Coronary artery (tissue), 2 donors: ENCODE results near the gene BRF1.

ENCODE experiments used
- DNase-seq: peaks from one replicate; pipeline ENCODE4 v3.0.0-alpha.2; 2017; ENCODE audit warnings: low spot score
- H3K27ac ChIP-seq, 2 donors: fragments of 200-600 bp; sonication (generic); one replicate each; pipeline ENCODE4 v1.5.1; 2016 to 2019
- H3K4me3 ChIP-seq: fragments of 200-600 bp; sonication (generic); 2 replicates; pipeline ENCODE4 v1.5.1; 2016; ENCODE audit warnings: mild to moderate bottlenecking, moderate library complexity
- TF ChIP-seq, protein P1 (sequence below): fragments of 200-600 bp; sonication (generic); IDR thresholded peaks from one replicate; pipeline ENCODE4 v1.5.1; 2019; ENCODE audit warnings: antibody characterized with exemption

The BRF1 gene

DNA sequence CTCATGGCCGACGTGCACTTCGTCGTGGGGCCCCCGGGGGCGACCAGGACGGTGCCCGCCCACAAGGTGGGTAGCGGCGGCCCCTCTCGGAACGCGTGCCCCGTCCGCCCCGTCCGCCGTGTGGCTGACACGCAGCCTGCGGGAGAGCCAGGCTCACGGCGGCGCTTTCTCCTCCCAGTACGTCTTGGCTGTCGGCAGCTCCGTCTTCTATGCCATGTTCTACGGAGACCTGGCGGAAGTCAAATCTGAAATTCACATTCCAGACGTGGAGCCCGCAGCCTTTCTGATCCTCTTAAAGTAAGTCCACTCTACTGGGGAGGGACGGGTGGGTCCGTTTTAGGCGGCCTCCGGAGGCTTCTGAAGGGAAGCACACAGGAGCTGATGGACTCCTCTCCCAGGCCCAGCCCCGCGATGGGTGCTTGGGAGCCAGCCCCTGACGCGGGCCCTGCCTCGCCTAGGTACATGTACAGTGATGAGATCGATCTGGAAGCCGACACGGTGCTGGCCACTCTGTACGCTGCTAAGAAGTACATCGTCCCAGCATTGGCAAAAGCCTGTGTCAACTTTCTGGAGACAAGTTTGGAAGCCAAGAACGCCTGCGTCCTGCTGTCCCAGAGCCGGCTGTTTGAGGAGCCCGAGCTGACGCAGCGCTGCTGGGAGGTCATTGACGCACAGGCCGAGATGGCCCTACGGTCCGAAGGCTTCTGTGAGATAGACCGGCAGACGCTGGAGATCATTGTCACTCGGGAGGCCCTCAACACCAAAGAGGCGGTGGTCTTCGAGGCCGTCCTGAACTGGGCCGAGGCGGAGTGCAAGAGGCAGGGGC lies 51.4 kb downstream of the BRF1 start:
- no peak for DNase-seq
- Histone ChIP-seq H3K4me3 (peak overlapping the region; percentile 98), H3K27ac (peak overlapping the region; percentile 77 to 100)
- TF ChIP-seq, protein P1, sequence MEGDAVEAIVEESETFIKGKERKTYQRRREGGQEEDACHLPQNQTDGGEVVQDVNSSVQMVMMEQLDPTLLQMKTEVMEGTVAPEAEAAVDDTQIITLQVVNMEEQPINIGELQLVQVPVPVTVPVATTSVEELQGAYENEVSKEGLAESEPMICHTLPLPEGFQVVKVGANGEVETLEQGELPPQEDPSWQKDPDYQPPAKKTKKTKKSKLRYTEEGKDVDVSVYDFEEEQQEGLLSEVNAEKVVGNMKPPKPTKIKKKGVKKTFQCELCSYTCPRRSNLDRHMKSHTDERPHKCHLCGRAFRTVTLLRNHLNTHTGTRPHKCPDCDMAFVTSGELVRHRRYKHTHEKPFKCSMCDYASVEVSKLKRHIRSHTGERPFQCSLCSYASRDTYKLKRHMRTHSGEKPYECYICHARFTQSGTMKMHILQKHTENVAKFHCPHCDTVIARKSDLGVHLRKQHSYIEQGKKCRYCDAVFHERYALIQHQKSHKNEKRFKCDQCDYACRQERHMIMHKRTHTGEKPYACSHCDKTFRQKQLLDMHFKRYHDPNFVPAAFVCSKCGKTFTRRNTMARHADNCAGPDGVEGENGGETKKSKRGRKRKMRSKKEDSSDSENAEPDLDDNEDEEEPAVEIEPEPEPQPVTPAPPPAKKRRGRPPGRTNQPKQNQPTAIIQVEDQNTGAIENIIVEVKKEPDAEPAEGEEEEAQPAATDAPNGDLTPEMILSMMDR = no peak

- TF ChIP-seq, protein P1 = no peak
- Histone ChIP-seq H3K4me3 (peak within 1 kb of the TSS; percentile 98), H3K27ac (peak within 1 kb of the TSS; percentile 77 to 100)
- DNase-seq = peak; percentile 89
Measured at GRCh38 chr14:105248368-105249181, 52.2 kb downstream of the BRF1 start, which contains the start of gene BTBD6. Gene BTBD6, plus strand, starts transcription at chr14:105248533. Its CDS starts 179 bp downstream, at chr14:105248712.

- TF ChIP-seq, protein P1 = no peak
- Histone ChIP-seq H3K27ac (peak overlapping the region; percentile 43 to 100), H3K4me3 (peak overlapping the region; percentile 98)
- DNase-seq = no peak
Measured at GRCh38 chr14:105247715-105248367, 53.0 kb downstream of the BRF1 start.

GRCh38 chr14:105247026-105247425 lies 53.8 kb downstream of the BRF1 start:
- no peak for DNase-seq
- no peak overlapping the region for H3K27ac ChIP-seq
- TF ChIP-seq, protein P1 = no peak
- H3K4me3 ChIP-seq = no peak overlapping the region

GRCh38 chr14:105244334-105244733 lies 56.5 kb downstream of the BRF1 start:
- DNase-seq = no peak
- TF ChIP-seq, protein P1 = no peak
- no peak overlapping the region for H3K4me3 ChIP-seq
- H3K27ac ChIP-seq = no peak overlapping the region

DNA sequence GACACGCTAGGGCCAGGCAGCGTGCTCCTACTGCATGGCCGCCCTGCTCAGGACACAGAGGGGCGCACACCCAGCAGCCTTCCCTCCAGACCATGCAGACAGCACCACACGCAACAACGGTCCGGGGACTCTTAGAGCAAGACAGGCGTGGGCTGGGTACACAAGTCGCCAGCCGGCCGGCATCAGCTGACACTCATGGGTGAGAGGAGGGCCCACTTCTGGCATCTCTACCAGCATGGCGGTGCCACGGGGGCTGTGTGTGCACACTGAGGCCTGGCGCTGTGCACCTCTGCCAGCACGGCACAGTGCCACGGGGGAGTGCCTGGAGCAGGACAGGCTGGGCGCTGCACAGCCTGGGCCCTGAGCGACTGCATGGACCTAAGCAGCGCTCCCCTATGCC lies 59.2 kb downstream of the BRF1 start:
- Histone ChIP-seq H3K4me3 (no peak overlapping the region), H3K27ac (no peak overlapping the region)
- DNase-seq = no peak
- TF ChIP-seq, protein P1 = no peak
